Uterus (tissue), 2 donors: Measurements from ENCODE around the gene ATP11A.

Experiments used
- POLR2A ChIP-seq, 2 donors: fragments of 450-650 bp; IDR thresholded peaks; one replicate each; pipeline ENCODE4 v1.6.1; 2016; ENCODE audit warnings: antibody characterized with exemption in 2 of 2, mild to moderate bottlenecking in 1 of 2, moderate library complexity in 1 of 2
- TF ChIP-seq, protein P1 (sequence below), 4 experiments: fragments of 200-600 bp in 2 of 4; fragments of 450-650 bp in 2 of 4; sonication (generic) in 2 of 4; IDR thresholded peaks; one replicate each; pipeline ENCODE4 v1.5.1; 2016 to 2019; ENCODE audit warnings: antibody characterized with exemption in 4 of 4, mild to moderate bottlenecking in 2 of 4, moderate library complexity in 1 of 4

DNA sequence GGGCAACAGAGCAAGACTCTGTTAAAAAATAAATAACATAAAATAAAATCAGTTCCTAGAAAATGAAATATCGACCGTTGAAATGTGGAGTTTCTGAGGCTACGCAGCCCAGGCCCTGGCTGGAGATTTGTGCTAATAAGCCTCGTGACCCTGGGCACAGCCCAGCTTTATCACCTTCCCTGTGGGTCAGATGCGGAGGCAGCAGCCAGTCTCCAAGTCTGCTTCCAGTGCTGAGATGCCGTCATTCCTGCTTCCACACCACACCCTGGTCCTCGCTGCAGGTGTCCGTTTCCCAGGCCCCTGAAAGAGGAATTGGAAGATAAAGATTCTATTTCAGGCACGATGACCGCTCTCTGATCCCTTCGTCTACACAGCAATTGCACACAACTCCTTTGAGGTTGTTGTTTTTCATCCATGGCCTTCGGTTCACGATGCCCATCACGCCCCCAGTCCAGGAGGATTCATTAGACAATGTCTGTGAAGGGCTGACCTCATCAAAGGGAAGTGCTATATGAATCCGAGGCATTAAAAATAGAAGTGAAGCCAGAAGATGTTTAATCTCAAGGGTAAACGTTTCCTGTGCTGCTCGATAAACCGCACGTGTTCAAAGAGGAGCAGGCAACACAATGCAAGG, 48.3 kb upstream of the ATP11A start:
- no peak for TF ChIP-seq POLR2A (IDR thresholded peaks at IDR 0.05)
- TF ChIP-seq, protein P1, sequence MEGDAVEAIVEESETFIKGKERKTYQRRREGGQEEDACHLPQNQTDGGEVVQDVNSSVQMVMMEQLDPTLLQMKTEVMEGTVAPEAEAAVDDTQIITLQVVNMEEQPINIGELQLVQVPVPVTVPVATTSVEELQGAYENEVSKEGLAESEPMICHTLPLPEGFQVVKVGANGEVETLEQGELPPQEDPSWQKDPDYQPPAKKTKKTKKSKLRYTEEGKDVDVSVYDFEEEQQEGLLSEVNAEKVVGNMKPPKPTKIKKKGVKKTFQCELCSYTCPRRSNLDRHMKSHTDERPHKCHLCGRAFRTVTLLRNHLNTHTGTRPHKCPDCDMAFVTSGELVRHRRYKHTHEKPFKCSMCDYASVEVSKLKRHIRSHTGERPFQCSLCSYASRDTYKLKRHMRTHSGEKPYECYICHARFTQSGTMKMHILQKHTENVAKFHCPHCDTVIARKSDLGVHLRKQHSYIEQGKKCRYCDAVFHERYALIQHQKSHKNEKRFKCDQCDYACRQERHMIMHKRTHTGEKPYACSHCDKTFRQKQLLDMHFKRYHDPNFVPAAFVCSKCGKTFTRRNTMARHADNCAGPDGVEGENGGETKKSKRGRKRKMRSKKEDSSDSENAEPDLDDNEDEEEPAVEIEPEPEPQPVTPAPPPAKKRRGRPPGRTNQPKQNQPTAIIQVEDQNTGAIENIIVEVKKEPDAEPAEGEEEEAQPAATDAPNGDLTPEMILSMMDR (IDR thresholded peaks at IDR 0.05), result no peak
